HepG2 (cell line): Measurements from ENCODE around the gene CALML6. TPM values are rescaled to one million over a fixed set of nuclear protein-coding genes. Genes with fewer than 3 reads are reported as not detected.

Experiments used
- HMG20A ChIP-seq: IDR thresholded peaks from 2 replicates; pipeline ENCODE4 v1.6.1; 2016; ENCODE audit warnings: borderline replicate concordance
- SAFB2 ChIP-seq: sonication (generic); formaldehyde crosslinking; IDR thresholded peaks from 2 replicates; pipeline ENCODE4 v1.5.1; 2020; ENCODE audit warnings: missing genetic modification reagents, low read depth, mild to moderate bottlenecking, borderline replicate concordance
- SMAD3 ChIP-seq: sonication (generic); formaldehyde crosslinking; IDR thresholded peaks from 2 replicates; pipeline ENCODE4 v1.4.0; 2020; ENCODE audit warnings: missing genetic modification reagents
- YEATS4 ChIP-seq: sonication (generic); formaldehyde crosslinking; IDR thresholded peaks from 2 replicates; pipeline ENCODE4 v1.4.0; 2020; ENCODE audit warnings: missing genetic modification reagents, borderline replicate concordance
- ZBTB44 ChIP-seq: sonication (generic); formaldehyde crosslinking; IDR thresholded peaks from 2 replicates; pipeline ENCODE4 v1.4.0; 2020; ENCODE audit warnings: missing genetic modification reagents
- ZFP36 ChIP-seq: fragments of 150-350 bp; IDR thresholded peaks from 2 replicates; pipeline ENCODE4 v1.6.1; 2018; ENCODE audit warnings: borderline replicate concordance, low read length, low read depth; ENCODE audit not compliant: partially characterized antibody
- ZFYVE20 ChIP-seq: sonication (generic); formaldehyde crosslinking; IDR thresholded peaks from 2 replicates; pipeline ENCODE4 v1.8.0; 2023; ENCODE audit warnings: low read depth, mild to moderate bottlenecking, moderate library complexity, missing genetic modification reagents, borderline replicate concordance
- ZNF142 ChIP-seq: sonication (generic); formaldehyde crosslinking; IDR thresholded peaks from 2 replicates; pipeline ENCODE4 v1.4.0; 2020; ENCODE audit warnings: missing genetic modification reagents
- ZNF235 ChIP-seq: sonication (generic); formaldehyde crosslinking; IDR thresholded peaks from 2 replicates; pipeline ENCODE4 v1.8.1; 2023; ENCODE audit warnings: mild to moderate bottlenecking, missing genetic modification reagents, borderline replicate concordance
- ZNF556 ChIP-seq: sonication (generic); formaldehyde crosslinking; IDR thresholded peaks from 2 replicates; pipeline ENCODE4 v1.4.0; 2020; ENCODE audit warnings: mild to moderate bottlenecking, missing genetic modification reagents, borderline replicate concordance
- ZNF639 ChIP-seq: conservative IDR thresholded peaks from 2 replicates; pipeline ENCODE4 v1.6.1; 2018; ENCODE audit warnings: missing genetic modification reagents
- ZNF776 ChIP-seq: sonication (generic); formaldehyde crosslinking; IDR thresholded peaks from 2 replicates; pipeline ENCODE4 v1.4.0; 2020; ENCODE audit warnings: mild to moderate bottlenecking, missing genetic modification reagents
- polyA plus RNA-seq, 8 experiments: library from polyadenylated mRNA; depleted of rRNA in 3 of 8; stranded (reverse) in 7 of 8; unstranded in 1 of 8; fragments of >200 nt; fragmentation: Illumina TruSeq in 4 of 8; extraction: Trizol in 4 of 8; gene quantifications; 2 replicates each; pipeline versions ENCODE4 v1.2.1 to v1.2.3, GENCODE V29; 2011 to 2016; ENCODE audit warnings: low read depth in 4 of 8, missing spikeins in 1 of 8, mixed read lengths in 1 of 8; ENCODE audit not compliant: insufficient read depth in 1 of 8
- total RNA-seq, 5 experiments: library from RNA; depleted of rRNA; stranded (reverse); fragments of >200 nt; fragmentation: Illumina TruSeq; extraction: Trizol; gene quantifications; 2 replicates each; pipeline ENCODE4 v1.2.3, GENCODE V29; 2016; ENCODE audit warnings: low read depth in 1 of 5
- TF ChIP-seq, protein P1 (sequence below): sonication (generic); formaldehyde crosslinking; IDR thresholded peaks from 2 replicates; pipeline ENCODE4 v1.8.1; 2022; ENCODE audit warnings: mild to moderate bottlenecking, missing genetic modification reagents
- TF ChIP-seq, protein P2 (sequence below): sonication (generic); formaldehyde crosslinking; IDR thresholded peaks from 2 replicates; pipeline ENCODE4 v1.8.0; 2022; ENCODE audit warnings: mild to moderate bottlenecking, missing genetic modification reagents

CALML6 gene
- total and polyA plus RNA-seq, 2 of the 13 experiments (the other 11 are each of a cell fraction or from before 2014, with no cell fraction given), result 0.11 to 0.12 TPM

DNA sequence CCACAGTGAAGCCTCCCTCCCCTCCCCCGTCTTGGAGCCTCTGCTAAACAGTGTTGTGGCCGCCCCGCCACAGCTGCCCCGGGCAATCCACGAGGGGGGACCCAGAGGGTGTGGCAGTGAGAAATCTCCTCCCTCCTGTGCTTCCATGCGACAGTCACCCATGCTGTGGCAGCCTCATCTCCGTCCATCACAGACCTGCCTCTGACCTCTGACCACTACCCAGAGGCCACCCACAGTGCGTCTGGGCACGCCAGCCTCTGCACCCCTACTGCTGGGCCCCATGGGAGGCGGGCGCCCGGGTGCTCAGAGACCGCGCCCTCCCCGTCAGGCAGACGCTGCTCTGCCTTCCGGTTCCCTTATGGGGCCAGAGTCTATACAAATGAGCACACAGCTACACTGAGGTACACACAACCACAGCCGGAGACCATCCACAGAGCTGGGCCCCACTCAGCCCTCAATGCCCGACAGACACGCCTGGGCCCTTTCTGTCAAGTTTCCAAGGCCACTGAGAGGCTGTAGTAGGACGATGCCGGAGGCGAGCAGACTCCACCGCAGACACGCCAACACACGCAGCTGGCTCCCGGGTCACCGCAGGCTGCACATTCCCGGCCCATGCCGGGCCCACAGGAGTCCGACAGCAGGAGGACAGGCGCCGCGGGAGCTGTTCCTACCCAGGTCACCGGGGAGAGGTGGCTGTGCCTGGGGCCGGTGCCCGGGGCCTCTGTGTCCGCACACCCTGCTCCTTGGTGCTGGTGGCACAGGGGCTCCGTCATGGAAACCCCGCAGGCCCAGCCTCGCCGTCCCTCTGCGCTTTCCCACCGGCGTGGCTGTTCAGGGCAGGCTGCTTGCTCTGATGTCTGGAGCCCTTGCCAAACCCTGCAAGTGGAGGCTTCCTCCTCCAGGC, 27.9 kb downstream of the CALML6 start (continued):
- TF ChIP-seq ZNF776 (CRISPR knock-in tag), result peak; percentile 66; the same call in 1 of the 2 replicates
- peak; percentile 82 for TF ChIP-seq SMAD3 (CRISPR knock-in tag)
- no peak for TF ChIP-seq ZFP36
- peak; percentile 67; the same call in 1 of the 2 replicates for TF ChIP-seq ZNF142
- TF ChIP-seq ZFYVE20 (CRISPR knock-in tag), result no peak
- peak; percentile 68; the same call in 1 of the 2 replicates for TF ChIP-seq ZNF556 (CRISPR knock-in tag)
- no peak; the same call in 1 of the 2 replicates for TF ChIP-seq HMG20A (CRISPR knock-in tag)
- TF ChIP-seq, protein P1, sequence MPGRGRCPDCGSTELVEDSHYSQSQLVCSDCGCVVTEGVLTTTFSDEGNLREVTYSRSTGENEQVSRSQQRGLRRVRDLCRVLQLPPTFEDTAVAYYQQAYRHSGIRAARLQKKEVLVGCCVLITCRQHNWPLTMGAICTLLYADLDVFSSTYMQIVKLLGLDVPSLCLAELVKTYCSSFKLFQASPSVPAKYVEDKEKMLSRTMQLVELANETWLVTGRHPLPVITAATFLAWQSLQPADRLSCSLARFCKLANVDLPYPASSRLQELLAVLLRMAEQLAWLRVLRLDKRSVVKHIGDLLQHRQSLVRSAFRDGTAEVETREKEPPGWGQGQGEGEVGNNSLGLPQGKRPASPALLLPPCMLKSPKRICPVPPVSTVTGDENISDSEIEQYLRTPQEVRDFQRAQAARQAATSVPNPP, result no peak
- TF ChIP-seq ZNF235, result no peak; the same call in 1 of the 2 replicates
- TF ChIP-seq, protein P2, sequence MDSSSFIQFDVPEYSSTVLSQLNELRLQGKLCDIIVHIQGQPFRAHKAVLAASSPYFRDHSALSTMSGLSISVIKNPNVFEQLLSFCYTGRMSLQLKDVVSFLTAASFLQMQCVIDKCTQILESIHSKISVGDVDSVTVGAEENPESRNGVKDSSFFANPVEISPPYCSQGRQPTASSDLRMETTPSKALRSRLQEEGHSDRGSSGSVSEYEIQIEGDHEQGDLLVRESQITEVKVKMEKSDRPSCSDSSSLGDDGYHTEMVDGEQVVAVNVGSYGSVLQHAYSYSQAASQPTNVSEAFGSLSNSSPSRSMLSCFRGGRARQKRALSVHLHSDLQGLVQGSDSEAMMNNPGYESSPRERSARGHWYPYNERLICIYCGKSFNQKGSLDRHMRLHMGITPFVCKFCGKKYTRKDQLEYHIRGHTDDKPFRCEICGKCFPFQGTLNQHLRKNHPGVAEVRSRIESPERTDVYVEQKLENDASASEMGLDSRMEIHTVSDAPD, result 0 out of 2 replicates have a peak, but pooled peaks have one; percentile 49
- TF ChIP-seq ZBTB44 (CRISPR knock-in tag), result 0 out of 2 replicates have a peak, but pooled peaks have one; percentile 35
- TF ChIP-seq SAFB2 (CRISPR knock-in tag), result no peak; the same call in 1 of the 2 replicates
- peak; percentile 90 for TF ChIP-seq YEATS4 (CRISPR knock-in tag)
- 0 out of 2 replicates have a peak, but pooled peaks have one; percentile 26 for TF ChIP-seq ZNF639 (CRISPR knock-in tag)
